Stimulated activated CD8-positive, alpha-beta memory T cell treated with anti-CD3 and anti-CD28 coated beads, Interleukin-12 subunit alpha, Interleukin-12 subunit beta, amount 100 ng/mL, for 4 hours (primary cell): ENCODE data around the gene FGD5.

Experiments used
- DNase-seq: peaks from one replicate; pipeline ENCODE4 v3.0.0-alpha.2; 2020; ENCODE audit warnings: low read depth

FGD5 gene

DNA sequence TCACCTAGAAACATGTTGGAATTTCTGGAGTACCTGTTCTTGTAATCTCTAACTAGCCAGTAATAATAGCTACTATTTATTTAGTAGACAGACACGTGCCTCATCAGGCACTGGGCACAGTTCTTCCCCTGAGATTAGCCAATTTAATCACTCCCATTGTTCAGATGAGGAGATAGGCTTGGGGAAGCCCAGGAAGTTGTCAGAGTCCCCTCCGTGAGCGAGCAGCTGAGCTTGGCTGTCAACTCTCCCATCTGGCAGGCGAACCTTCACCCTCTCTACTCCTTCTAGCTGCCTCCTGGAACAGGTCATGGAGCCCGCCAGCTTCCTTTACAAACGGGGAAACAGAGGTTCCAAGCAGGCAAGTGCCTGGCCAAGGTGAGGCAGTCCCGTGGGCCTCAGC is 31.1 kb upstream of the FGD5 start:
- DNase-seq = no peak

DNA sequence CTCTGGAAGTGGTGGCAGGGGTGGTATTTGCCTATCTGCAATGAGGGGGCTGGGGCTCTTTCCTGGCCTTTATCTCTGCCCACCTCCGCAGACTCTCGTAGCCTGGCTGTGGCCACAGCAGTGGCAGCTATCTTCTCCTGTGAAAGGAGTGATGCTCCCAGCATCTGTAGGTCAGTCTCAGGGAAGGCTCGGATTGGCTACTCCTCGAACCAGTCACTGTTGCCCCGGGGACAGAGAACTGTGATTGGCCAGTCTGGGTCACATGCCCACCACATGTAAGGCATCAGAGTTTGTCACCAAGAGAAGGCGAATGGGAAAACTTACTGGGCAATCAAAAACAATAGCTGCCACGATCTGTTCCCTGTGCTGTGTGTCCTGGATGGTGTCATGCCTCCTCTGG is 30.1 kb upstream of the FGD5 start:
- no peak for DNase-seq

DNA sequence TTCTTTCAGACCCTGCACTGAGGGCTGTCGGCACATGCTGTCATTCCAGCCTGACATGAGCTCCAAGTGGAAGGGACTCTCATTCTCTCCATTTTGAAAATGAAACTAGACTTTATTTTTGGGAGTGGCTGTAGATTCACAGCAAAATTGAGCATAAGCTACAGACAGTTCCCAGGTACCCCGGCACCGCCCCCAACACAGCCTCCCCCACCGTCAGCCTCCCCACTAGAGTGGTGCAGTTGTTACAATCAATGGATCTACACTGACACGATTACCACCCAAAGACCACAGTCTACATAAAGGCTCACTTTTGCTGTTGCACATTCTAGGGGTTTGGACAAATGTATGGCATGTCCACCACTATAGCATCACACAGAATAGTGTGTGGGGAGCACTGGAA is 29.5 kb upstream of the FGD5 start:
- DNase-seq = no peak

DNA sequence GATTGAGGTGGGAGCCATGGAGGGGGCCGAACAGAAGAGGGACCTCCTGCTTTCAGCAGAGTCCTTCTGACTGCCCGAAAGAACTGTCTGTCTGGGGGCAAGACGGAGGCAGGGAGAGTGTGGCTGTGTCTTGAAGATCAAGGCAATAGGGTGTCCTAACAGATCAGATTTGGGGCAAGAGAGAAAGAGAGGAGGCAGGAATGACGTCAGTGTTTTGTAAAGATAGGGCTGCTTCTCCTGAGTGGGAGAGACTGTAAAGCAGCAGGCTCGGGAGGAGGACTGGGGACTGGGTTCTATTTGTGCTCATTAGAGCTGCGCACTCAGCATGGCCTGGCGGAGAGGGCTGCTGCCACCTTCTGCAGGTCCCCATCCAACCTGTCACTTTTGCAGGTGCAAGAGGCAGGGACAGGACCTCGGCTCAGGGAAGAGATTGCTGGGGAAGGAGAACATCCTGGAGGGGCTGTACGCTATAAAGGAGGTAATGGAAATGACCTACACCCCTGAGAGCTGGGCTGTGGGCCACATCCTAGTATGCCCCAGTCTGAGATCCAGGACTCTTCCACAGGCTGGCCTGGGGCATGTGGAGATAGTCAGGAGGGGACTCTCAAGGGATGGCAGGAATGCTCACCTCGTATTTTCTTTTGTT is 29.0 kb upstream of the FGD5 start:
- no peak for DNase-seq

DNA sequence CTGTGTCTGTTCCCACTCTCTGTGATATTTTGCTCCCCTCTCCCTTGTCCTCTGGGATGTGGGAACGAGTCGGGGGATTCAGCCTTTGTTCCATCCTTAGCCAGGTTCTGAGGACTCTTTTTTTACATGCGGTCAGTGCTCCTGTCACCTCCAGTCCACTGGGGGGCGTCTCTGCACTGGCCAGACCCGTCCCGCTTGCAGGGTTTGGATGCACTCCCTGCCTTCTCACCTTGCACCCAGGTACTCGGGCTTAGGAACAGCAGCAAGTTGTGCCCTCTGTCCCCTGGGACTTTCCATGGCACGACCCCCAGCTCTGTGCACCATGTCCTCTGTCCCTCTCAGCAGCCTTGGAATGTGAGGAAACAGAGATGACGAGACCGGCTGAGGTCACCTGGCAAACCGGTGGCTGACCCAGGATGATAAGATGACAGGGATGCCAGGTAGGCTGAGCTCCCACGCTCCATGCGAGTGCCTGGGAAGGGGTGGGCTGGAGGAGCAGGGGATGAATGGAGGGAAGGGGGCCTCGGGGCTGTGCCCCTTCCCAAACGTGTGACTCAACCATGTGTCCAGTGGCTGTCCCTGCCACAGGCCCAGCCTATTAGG is 27.3 kb upstream of the FGD5 start:
- no peak for DNase-seq

GRCh38 chr3:14792691-14793121 is 26.1 kb upstream of the FGD5 start:
- no peak for DNase-seq

GRCh38 chr3:14793126-14793857 is 25.5 kb upstream of the FGD5 start:
- DNase-seq = no peak

- DNase-seq = no peak
Observed at GRCh38 chr3:14793858-14794234, 24.9 kb upstream of the FGD5 start.

GRCh38 chr3:14794435-14794834 is 24.3 kb upstream of the FGD5 start:
- DNase-seq = no peak

- DNase-seq = no peak
Observed at GRCh38 chr3:14795996-14796395, 22.8 kb upstream of the FGD5 start.

- no peak for DNase-seq
Observed at GRCh38 chr3:14796403-14797077, 22.2 kb upstream of the FGD5 start.

GRCh38 chr3:14797731-14798130 is 21.0 kb upstream of the FGD5 start:
- no peak for DNase-seq

DNA sequence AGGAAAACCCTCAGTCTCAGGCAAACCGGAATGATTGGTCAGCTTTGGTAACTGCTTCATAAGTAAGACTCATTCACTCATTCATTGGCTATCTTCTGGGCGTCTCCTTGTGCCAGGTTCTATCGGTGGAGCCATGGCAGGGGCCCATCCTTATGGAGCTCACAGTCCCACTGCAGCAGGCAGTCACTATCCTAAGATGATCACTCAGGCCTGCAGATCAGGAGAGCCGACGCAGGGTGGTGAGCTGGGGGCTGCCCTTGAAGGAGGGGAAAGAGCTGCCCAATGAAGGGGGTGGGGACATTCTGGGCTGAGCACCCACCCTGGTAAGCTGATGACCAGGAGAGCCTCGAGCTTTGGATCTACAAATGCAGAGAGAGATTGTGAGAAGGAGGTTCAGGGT is 20.5 kb upstream of the FGD5 start:
- no peak for DNase-seq

- DNase-seq = no peak
Observed at GRCh38 chr3:14799146-14799545, 19.6 kb upstream of the FGD5 start.

DNA sequence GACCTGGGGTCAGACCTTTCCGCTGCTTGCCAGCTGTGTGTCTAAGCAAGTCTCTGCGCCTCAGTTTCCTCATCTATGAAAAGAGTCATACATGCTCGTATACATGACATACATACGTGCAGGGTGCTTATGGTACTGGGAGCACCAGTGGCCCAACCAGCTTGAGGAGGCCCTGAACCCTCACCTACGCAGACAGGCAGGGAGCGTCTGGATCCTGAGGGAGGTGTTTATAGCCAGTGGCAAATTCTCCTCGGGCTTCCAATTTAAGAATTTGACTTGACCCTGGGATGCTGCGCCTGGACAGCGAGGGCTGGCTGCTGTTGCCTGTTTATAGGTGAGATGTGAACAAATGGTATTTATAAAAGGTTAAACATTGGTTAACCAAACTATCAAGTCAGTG is 17.7 kb upstream of the FGD5 start:
- no peak for DNase-seq

- no peak for DNase-seq
Observed at GRCh38 chr3:14801668-14802380, 16.9 kb upstream of the FGD5 start.

DNA sequence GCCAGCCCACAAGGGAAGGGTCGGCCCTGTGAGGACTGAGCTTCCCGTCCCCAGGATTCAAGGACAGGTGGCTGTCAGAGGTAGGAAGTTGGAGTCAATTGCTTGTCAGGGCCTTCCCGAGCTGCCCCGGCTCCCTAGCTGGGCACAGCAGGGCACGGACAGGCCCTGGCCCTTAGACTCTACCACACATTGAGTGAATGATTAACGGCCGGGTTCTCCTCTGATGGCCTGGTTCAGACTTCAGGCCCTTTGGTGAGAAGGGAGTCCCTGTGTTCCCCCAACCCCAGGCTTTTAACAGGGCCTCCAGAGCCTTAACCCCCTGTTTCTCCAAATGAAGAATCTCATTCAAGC is 16.4 kb upstream of the FGD5 start:
- DNase-seq = no peak

- DNase-seq = no peak
Observed at GRCh38 chr3:14803101-14803980, 15.4 kb upstream of the FGD5 start.

DNA sequence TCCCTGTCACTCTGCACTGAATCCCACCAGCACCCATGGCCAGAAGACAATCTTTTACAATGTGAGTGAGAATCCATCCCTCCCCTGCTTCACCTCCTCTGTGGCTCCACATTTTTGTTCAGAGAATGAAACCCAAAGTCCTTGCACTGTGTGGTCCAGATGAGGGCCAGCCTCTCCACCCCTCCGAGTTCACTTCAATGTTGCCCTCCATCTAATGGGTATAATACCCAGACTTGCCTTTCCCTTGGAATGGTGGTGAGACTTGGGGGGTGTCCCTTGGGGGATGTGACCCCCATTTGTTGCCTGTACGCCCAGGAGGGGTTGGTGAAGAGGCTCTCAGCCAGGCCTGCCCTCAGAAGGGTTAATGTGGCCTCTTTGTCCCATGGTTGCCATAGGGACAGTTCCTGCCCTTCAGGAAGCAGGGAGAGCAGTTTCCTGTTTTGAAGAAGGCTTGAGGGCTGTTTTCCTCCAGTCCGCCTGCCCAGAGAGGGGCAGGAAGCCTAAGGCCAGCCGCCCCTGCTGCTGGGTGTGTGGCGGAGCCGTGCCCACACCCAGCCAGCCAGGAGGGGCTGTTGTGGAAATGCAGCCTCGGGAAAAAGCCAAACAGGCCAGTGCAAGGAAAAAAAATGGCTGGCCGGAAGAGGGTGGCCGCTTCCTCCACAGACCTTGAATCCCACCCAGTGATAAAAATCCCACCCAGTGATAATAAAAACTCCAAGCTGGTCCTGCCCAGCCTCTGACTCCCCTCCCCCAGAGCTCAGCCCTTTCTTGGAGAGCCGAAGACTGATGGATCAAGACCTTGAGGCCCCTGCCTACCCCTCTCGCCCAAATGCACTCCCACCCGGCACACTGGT is 14.6 kb upstream of the FGD5 start:
- no peak for DNase-seq
